ENCODE measurements around the gene BLM. TPM values are rescaled to one million over a fixed set of nuclear protein-coding genes. Genes with fewer than 3 reads are reported as not detected.

The BLM gene
- polyA plus RNA-seq, 2 of the 4 experiments (the other 2 are of a cell fraction): 10.5 to 15.2 TPM

- Histone ChIP-seq H3K27ac (no peak overlapping the region), H3K4me2 (no peak overlapping the region), H3K4me1 (no peaks in the 10 kb centered on the region), H3K9me3 (no peaks in the 10 kb centered on the region), H3K4me3 (no peak overlapping the region)
- TF ChIP-seq NR3C1 (IDR thresholded peaks at IDR 0.05): no peak
- TF ChIP-seq EHF (CRISPR knock-in tag; IDR thresholded peaks at IDR 0.05): no peak
- no peak for TF ChIP-seq ELK1 (IDR thresholded peaks at IDR 0.05; ENCODE audit: low read depth, low read length)
- no peak for TF ChIP-seq KDM5A (IDR thresholded peaks at IDR 0.05)
- no peak for TF ChIP-seq HOXB13 (CRISPR knock-in tag; IDR thresholded peaks at IDR 0.05; ENCODE audit: low read depth)
- no peak for TF ChIP-seq HOXB5 (CRISPR knock-in tag; IDR thresholded peaks at IDR 0.05)
- no peak for TF ChIP-seq FOSL2 (IDR thresholded peaks at IDR 0.05)
- no peak for TF ChIP-seq FOSL2 (CRISPR knock-in tag; IDR thresholded peaks at IDR 0.05)
- TF ChIP-seq RCOR1 (IDR thresholded peaks at IDR 0.05; ENCODE audit: low read depth, low read length): no peak
- no peak for TF ChIP-seq HMGXB4 (CRISPR knock-in tag; IDR thresholded peaks at IDR 0.05; ENCODE audit: borderline replicate concordance)
- no peak for TF ChIP-seq NPAS2 (CRISPR knock-in tag; IDR thresholded peaks at IDR 0.05; ENCODE audit: borderline replicate concordance)
- no peak for TF ChIP-seq BHLHE40 (IDR thresholded peaks at IDR 0.05; ENCODE audit: low read depth, low read length)
- TF ChIP-seq CEBPB (IDR thresholded peaks at IDR 0.05): no peak
- no peak for TF ChIP-seq JUNB (IDR thresholded peaks at IDR 0.05)
- no peak for TF ChIP-seq MAZ (IDR thresholded peaks at IDR 0.05; ENCODE audit: borderline replicate concordance, low read depth, low read length)
- TF ChIP-seq MAX (IDR thresholded peaks at IDR 0.05): no peak
- TF ChIP-seq HOXA7 (CRISPR knock-in tag; IDR thresholded peaks at IDR 0.05): no peak
- ChIA-PET CTCF (interaction anchor here (1.0 to 1.1 kb wide), 2 partner anchors 26 to 183 kb away, joined by 3 read pairs; no protein-coding TSS in a partner anchor), POLR2A (no interaction called here)
- DNase-seq (ENCODE audit: low read depth in 1 of 2, low spot score in 1 of 2) (no peak), FAIRE-seq (no peak), ATAC-seq (no peak)
- 87% methylated on average over 5 of the region's 5 CpGs for WGBS (ENCODE audit: missing lambda C conversion rate)
Observed at GRCh38 chr15:90703455-90703854, 13.7 kb upstream of the BLM start.

- no peaks in the 10 kb centered on the region for H3K4me1 ChIP-seq
- H3K4me3 ChIP-seq: no peak overlapping the region
- WGBS (ENCODE audit: missing lambda C conversion rate): 100% methylated on average over 4 of the region's 4 CpGs
- ATAC-seq (no peak), DNase-seq (ENCODE audit: low read depth in 1 of 2, low spot score in 1 of 2) (no peak), FAIRE-seq (no peak)
- no peak overlapping the region for H3K4me2 ChIP-seq
- ChIA-PET POLR2A (no interaction called here), CTCF (interaction anchor here (0.6 to 2.0 kb wide), 3 partner anchors 41 to 183 kb away, joined by 3 to 10 read pairs (median 4); no protein-coding TSS in a partner anchor)
- H3K27ac ChIP-seq: no peak overlapping the region
- H3K9me3 ChIP-seq: no peaks in the 10 kb centered on the region
- no peak for TF ChIP-seq POLR2AphosphoS2 (conservative IDR thresholded peaks at IDR 0.05; ENCODE audit: low read length)
- TF ChIP-seq RARB (CRISPR knock-in tag; IDR thresholded peaks at IDR 0.05): no peak
- no peak for TF ChIP-seq ELK1 (IDR thresholded peaks at IDR 0.05; ENCODE audit: low read depth, low read length)
- TF ChIP-seq EHMT2 (IDR thresholded peaks at IDR 0.05; ENCODE audit: low read depth): no peak
- TF ChIP-seq E2F6 (IDR thresholded peaks at IDR 0.05; ENCODE audit: borderline replicate concordance, low read depth): no peak
- no peak for TF ChIP-seq RNF2 (IDR thresholded peaks at IDR 0.05; ENCODE audit: borderline replicate concordance, low read depth)
- no peak for TF ChIP-seq JUNB (IDR thresholded peaks at IDR 0.05)
- no peak for TF ChIP-seq ESRRA (IDR thresholded peaks at IDR 0.05; ENCODE audit: borderline replicate concordance, low read length)
- TF ChIP-seq CEBPB (IDR thresholded peaks at IDR 0.05): no peak
- no peak for TF ChIP-seq REST (IDR thresholded peaks at IDR 0.05)
- TF ChIP-seq ATOH8 (CRISPR knock-in tag; IDR thresholded peaks at IDR 0.05; ENCODE audit: low read depth): no peak
- no peak for TF ChIP-seq MAFK (IDR thresholded peaks at IDR 0.05; ENCODE audit: partially characterized antibody)
- TF ChIP-seq KDM1A (IDR thresholded peaks at IDR 0.05; ENCODE audit: low read depth): no peak
- no peak for TF ChIP-seq SMC3 (IDR thresholded peaks at IDR 0.05)
- no peak for TF ChIP-seq FOSB (CRISPR knock-in tag; IDR thresholded peaks at IDR 0.05)
- no peak for TF ChIP-seq FOXS1 (CRISPR knock-in tag; IDR thresholded peaks at IDR 0.05)
Observed at GRCh38 chr15:90705212-90705611, 11.9 kb upstream of the BLM start.
